EL (cell line): ENCODE results near the gene ABCF3.
A peak's percentile ranks its signal among the peaks of the same experiment; 100 is the strongest.

ENCODE experiments used
- DNase-seq: peaks from one replicate; pipeline ENCODE4 v3.0.0-alpha.2; 2016

The ABCF3 gene, protein sequence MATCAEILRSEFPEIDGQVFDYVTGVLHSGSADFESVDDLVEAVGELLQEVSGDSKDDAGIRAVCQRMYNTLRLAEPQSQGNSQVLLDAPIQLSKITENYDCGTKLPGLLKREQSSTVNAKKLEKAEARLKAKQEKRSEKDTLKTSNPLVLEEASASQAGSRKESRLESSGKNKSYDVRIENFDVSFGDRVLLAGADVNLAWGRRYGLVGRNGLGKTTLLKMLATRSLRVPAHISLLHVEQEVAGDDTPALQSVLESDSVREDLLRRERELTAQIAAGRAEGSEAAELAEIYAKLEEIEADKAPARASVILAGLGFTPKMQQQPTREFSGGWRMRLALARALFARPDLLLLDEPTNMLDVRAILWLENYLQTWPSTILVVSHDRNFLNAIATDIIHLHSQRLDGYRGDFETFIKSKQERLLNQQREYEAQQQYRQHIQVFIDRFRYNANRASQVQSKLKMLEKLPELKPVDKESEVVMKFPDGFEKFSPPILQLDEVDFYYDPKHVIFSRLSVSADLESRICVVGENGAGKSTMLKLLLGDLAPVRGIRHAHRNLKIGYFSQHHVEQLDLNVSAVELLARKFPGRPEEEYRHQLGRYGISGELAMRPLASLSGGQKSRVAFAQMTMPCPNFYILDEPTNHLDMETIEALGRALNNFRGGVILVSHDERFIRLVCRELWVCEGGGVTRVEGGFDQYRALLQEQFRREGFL

DNA sequence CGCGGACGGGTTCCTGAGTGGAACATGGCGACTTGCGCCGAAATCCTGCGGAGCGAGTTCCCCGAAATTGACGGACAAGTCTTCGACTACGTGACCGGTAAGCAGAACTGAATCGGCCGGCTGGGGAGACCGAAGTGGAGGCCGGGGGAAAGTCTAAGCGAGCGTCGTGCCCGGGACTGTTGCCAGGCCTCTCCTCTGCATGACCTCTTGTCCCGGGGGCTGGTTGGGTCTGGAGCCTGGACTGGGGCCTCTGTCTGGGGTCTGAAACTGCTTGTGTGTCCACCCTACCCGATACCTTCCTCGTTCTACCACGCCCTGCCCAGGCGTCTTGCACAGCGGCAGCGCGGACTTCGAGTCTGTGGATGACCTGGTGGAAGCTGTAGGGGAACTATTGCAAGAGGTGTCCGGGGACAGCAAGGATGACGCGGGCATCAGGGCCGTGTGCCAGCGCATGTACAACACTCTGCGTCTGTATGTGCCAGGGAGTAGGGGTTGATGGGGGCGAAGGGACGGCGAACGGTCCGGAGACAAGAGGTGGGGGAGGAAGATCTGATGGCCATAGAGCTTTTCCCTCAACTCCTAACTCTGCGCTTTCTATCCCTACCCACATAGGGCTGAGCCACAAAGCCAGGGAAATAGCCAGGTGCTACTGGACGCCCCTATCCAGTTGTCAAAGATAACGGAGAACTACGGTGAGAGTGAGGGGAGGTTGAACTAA lies at the start of gene ABCF3:
Gene ABCF3 (plus strand): TSS at position 16 of the 718 bp plus-strand sequence. CDS start 9 bp downstream, at position 25.
- peak; percentile 54 for DNase-seq

GRCh38 chr3:184140436-184140835 lies 45.6 kb upstream of the ABCF3 start:
- DNase-seq = no peak

DNA sequence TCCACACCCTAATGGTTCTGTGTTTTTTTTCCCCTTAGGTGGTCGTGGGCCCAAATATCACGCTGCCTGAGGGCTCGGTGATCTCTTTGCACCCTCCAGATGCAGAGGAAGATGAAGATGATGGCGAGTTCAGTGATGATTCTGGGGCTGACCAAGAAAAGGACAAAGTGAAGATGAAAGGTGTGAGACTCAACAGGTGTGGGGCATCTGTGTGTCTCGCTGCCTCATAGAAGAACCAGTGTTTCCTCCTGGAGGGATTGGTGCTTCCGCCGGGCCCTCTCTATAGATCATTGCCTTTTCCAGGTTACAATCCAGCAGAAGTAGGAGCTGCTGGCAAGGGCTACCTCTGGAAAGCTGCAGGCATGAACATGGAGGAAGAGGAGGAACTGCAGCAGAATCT lies 43.8 kb upstream of the ABCF3 start:
- no peak for DNase-seq

GRCh38 chr3:184143327-184143726 lies 42.7 kb upstream of the ABCF3 start:
- DNase-seq = no peak

DNA sequence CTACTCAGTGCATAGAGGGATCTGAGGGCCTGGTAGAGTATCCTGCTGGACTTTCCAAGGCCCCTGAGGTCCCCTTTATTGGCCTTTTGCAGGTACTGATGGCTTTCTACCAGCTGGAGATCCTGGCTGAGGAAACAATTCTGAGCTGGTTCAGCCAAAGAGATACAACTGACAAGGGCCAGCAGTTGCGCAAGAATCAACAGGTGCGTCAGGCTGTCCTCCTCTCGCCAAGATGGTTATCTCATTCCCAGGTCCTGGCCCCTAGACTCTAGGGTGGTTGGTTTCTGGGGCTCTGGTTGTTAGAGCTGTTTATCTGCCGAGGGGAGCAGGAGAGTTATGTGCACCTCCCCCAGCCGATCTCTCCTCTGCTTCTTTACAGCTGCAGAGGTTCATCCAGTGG lies 41.5 kb upstream of the ABCF3 start:
- DNase-seq = no peak

DNA sequence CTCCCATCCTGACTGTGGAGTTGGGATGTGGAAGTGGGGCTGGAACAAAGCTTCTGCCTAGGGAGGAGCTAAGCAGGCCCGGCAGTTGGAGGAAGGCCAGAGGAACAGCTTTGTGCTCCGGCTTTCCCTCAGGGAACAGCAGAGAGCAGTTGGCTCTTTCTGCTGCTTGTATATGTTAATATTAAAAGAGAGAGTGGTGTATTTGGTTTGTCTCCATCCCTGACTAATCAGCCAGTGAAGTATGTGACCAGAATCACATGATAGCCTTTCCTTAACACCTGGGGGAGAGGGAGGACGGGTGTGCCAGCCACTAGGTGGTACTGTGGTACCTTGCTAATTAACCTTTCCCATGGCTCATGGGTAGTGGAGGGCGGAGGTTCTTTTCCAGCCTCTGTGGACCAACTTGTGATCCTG lies 40.9 kb upstream of the ABCF3 start:
- peak; percentile 48 for DNase-seq

DNA sequence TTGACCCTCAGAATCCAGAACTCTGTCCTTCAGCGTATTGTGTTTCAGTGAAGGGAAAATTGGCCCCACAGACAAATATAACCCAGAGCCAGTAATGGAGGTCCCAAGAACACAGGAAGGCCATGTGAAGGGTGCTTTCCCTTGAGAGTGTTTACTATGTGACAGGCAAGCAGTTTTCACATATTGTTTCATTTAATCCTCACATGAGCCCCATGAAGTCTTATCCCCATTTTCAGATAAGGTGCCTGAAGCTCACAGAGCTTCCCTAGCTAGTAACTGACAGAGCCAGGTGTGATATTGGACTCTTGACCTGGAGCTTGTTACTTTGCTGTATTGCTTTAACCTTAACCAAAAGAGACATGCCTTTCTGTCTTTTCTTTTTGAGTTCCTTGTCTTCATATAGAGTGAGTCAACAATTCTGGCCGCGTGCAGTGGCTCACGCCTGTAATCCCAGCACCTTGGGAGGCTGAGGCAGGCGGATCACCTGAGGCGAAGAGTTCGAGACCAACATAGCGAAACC lies 40.2 kb upstream of the ABCF3 start:
- no peak for DNase-seq

DNA sequence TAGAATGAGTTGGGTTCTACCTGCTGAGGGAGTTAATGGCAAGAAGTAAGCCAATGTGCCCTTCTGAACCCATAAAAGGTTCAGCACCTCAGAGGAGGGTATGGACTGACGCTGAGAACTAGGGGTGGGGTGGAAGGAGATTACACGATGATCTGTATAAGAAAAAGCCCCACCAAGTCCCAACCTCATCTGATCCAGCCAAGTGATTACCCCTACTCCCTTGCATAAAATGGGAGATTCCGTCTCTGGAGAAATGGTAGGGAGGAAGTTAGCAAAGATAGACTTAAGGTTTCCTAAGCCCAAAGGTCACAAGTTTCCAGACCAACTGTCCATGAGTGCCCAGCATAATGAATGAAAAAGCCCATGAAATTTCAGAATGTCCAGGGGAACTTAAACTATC lies 37.9 kb upstream of the ABCF3 start:
- no peak for DNase-seq

DNA sequence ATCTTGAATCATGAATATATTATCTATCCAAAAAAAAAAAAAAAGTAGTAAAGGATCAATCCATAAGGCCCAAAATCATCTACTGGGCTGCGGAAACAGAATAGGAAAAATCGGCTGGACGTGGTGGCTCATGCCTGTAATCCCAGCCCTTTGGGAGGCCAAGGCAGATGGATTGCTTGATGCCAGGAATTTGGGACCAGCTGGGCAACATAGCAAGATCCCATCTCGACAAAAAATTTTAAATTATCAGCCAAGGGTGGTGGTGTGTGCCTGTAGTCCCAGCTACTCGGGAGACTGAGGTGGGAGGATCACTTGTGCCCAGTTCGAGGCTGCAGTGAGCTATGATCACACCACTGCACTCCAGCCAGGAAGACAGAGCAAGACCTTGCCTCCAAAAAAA lies 36.9 kb upstream of the ABCF3 start:
- DNase-seq = no peak

GRCh38 chr3:184149770-184150169 lies 36.2 kb upstream of the ABCF3 start:
- DNase-seq = peak; percentile 25

DNA sequence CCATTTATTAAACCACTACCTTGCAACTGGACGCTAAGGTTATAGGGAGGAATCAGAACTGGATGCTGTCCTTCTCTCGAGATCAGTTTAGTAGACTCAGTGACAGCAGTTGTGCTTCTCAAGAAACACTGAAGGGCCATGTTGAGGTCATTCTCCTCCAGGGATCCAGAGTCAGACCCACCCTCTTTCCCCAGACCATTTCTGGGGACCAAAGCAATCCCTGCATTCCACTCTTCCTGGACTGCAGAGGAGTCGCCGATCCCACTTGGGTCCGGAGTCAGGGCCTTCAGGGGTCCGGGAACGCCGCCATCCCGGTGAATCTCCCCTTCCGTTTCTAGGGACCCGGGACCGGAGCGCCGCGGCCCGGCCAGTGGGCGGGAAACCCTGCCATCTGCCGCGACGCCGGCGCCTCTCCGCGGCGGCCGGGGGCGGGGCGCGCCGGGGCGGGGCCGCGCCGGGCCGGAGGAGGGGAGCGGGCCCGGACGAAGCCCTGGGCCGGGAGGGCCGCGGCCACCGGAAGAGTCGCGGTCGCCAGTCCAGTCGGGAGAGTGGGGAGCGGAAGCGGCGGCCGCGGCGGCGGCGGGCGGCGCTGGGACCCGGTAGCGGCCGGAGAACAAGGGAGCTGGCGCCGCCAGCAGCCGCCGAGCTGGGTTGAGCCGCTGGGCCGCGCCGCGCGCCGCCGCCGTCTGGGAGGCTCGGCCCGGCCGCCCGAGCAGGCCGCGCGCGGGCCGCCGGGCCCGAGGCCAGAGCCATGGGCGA lies 30.9 kb upstream of the ABCF3 start, which contains the start of gene DVL3:
Gene DVL3 (plus strand): TSS at position 493 of the 759 bp plus-strand sequence. CDS start 259 bp downstream, at position 752.
- peak; percentile 64 for DNase-seq

DNA sequence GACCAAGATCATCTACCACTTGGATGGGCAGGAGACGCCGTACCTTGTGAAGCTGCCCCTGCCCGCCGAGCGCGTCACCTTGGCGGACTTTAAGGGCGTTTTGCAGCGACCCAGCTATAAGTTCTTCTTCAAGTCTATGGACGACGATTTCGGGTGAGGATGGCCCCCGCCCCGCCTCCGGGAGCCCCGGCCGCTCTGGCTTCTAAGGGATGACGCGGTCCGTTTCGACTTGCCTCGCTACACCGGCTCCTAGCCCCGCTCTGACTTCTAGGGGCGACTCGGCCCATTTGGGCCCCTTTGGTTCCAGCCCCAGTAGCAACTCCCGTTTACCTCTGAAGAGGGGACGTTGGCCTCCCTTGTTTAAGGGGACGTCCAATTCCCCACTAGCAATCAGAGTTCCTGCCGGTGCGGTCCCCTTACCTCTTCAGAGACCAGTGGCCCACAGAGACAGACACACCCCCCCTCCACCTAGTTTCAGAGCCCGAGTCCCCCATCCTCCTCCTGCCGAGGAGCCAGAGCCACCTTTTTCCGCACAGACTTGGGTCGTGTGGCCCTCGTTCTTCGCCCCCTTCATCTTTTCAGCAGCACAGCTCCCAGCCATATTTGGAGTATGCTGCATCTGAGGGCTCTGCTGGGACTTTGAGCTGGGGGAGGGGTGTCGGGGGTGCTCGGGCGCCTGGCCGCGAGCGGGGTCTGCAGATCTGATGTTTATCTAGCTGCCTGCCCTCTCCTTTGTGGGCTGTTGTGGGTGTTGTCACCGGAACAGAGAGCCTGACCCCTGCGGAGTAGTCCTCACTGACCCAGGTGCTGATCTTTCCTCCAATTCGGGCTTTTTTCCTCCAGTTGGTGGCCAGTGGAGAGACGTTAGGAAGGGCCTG lies 30.1 kb upstream of the ABCF3 start:
- DNase-seq = peak; percentile 42

- DNase-seq = peak; percentile 73
These were observed 29.5 kb upstream of the ABCF3 start for GRCh38 chr3:184156522-184156955.

DNA sequence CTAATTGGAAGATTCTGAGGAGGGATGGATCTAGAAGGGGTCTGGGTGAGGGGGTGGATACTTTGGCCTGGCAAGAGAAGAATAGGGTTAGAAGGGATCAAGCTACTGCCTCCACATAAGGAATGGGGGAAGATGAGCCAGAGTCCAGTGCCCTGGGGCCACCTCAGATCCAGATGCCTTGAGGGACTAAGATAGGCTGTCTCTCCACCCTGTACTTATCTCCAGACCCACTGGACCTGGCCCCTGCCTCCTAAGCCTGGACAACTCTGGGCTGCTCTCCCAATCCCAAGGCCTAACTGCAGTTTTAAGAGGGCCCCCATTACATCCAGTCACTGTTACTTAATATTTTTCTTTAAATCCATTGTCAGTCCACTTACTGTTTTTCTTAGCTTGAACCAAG lies 28.8 kb upstream of the ABCF3 start:
- peak; percentile 36 for DNase-seq

DNA sequence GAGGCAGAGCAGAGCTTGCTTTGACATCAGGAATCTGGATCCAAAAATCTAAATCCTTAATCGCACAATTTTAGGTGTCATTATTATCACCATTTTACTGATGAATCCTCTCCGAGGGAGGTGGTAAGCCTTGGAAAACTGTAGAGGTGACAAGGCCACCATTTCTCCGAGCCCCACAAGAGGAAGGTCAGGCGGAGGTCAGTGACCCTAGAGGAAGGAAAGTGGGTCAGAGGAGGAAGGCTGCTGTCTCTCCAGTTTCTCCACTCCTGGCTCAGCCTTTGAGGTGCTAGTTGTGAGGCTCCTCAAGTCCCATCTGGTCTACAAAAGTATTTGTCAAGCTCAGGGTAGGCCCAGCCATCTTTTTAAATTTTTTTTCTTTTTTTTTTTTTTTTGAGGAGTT lies 27.6 kb upstream of the ABCF3 start:
- no peak for DNase-seq

GRCh38 chr3:184160456-184160855 lies 25.5 kb upstream of the ABCF3 start:
- DNase-seq = peak; percentile 50

GRCh38 chr3:184162571-184163070 lies 23.4 kb upstream of the ABCF3 start:
- peak; percentile 62 for DNase-seq

DNA sequence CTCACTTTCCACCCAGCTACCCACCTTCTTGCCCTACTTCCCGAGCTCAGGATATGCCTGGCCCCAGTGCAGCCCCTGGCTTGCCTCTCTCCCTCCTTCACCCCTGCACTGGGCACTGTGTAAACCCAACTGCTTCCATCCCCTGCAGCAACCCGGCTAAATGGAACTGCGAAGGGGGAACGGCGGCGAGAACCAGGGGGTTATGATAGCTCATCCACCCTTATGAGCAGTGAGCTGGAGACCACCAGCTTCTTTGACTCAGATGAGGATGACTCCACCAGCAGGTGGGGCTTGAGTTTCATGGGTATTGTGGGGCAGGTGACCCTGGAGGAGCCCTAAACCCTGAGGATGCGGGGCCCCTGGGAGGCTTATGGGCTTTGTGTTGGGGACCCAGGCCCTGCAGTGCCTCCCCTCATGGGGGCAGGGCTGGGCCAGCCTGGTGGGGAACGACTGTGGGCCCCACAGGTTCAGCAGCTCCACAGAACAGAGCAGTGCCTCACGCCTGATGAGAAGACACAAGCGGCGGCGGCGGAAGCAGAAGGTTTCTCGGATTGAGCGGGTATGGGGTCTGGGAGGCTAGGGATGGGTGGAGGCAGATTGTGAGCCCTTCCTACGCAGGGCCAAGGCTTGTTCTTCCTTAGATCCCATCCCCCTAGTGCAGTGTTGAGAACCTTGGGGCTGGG lies 21.2 kb upstream of the ABCF3 start:
- DNase-seq = no peak

DNA sequence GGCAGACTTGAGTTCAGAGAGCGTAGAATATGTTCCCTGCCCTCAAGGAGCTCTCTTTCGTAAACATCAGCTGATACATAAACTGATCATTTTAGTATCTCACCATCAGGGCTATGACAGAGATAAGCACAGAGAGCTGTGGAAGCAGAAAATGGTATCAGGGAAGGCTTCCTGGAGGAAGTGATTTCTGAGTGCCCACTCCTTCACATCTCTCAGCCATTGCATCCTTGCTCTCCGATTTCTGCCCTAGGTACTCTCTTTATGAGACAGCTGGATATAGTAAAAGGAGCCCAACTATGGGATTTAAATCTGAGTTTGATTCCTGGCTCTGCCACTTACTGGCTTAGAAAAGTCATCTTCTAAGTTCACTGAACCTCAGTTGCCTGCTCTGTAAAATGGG lies 20.5 kb upstream of the ABCF3 start:
- no peak for DNase-seq

DNA sequence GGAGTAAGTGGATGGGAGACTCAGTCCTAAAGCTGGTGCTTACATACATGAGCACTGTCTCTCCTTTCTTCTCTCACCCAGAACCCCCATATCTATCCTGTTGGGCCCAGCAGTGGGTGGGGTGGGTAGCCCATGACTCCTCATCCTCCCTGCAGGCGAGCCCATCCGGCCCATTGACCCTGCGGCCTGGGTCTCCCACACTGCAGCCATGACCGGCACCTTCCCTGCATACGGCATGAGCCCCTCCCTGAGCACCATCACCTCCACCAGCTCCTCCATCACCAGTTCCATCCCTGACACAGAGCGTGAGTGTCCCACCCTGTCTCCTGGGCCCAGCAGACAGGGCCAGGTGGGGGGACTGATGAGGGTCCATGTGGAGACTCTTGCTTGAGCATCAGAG lies 19.3 kb upstream of the ABCF3 start:
- no peak for DNase-seq

DNA sequence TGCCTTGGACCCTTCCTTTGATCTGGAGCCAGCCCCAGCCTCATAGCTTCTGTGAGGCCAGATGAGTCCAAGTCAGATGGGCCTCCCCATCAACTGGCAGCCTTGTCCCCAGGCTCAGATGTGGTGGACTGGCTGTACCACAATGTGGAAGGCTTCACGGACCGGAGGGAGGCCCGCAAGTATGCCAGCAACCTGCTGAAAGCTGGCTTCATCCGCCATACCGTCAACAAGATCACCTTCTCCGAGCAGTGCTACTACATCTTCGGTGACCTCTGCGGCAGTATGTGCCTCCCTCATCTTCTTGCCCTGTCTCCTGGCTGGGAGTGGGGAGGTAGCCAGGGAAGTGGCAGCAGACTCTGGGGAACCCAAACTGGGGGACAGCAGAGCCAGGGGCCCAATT lies 18.2 kb upstream of the ABCF3 start:
- DNase-seq = no peak
